T-helper 9 cell (primary cell): ENCODE data around the gene NDN.
"Not testable (repeated sequence)": the region's sequence is repeated elsewhere in the genome, so short reads cannot be mapped to it uniquely, and the experiment has no call there.

Experiments
- DNase-seq: peaks from one replicate; pipeline ENCODE4 v3.0.0-alpha.2; 2020
- total RNA-seq, 2 donors: gene quantifications; one replicate each; lab custom pipeline; 2026; lab: John Stamatoyannopoulos, UW

NDN gene, protein sequence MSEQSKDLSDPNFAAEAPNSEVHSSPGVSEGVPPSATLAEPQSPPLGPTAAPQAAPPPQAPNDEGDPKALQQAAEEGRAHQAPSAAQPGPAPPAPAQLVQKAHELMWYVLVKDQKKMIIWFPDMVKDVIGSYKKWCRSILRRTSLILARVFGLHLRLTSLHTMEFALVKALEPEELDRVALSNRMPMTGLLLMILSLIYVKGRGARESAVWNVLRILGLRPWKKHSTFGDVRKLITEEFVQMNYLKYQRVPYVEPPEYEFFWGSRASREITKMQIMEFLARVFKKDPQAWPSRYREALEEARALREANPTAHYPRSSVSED
- total RNA-seq: 0 reads per million in 2 donors

DNA sequence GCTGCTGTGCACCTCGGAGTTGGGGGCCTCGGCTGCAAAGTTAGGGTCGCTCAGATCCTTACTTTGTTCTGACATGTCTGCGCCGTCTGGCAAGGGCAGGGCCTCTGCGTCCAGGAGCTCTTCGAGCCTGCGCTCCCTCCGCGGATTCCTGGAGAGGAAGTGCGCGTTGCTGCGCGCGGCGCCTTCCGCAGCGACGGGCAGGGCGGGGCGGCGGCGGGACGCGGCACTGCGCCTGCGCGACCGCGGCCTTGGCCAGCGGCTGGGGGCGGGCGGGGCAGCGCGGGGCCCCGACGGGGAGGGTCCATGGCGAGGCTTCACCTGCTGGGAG is at the start of gene NDN:
Gene NDN (minus strand): TSS at position 163 of the 328 bp plus-strand sequence. CDS start 88 bp downstream, at position 75.
- no peak for DNase-seq

DNA sequence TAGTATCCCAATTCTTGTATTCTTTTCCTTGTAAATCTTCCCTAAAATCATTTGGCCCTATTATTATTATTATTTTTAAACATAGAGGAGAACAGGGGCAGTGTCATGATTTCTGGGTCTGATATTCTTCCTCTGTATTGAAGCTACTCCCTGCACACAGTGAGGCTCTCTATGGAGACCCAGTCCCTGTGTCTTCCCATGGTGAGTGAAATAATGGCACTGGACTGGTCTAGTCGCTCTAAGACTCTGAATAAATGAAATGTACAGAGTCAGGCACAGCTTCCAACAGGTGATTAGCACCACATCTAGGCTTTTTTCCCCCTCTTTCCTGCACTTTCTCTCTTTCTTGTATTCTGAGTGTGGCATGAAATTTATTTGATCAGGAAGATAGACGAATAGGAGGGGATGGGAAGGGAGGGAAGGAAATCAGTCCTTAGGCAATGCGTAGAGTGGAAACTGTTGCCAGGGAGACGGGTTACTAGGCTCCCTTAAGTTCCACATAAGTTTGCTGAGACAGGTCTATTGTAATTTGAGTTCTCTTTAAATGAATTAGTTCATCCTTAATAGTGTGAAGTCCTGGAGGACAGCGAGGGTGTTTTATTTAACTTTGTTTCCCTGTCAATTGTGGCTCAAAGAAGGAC is 49.0 kb upstream of the NDN start:
- DNase-seq: no peak

DNA sequence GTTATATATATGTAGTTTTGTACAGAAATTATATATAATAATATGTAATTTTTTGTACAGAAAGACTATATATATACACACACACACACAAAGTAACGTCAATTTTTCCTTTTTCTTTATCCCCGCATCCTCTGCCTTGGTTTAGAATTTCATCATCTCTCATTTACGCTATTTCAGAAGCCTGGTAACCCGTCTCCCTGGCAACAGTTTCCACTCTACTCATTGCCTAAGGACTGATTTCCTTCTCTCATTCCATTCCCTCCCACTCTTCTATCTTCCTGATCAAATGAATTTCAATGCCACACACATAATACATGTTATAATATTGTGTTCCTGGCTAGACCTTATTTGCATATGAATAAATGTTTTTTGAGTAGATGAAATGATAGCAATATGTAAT is 47.8 kb upstream of the NDN start:
- no peak for DNase-seq

DNA sequence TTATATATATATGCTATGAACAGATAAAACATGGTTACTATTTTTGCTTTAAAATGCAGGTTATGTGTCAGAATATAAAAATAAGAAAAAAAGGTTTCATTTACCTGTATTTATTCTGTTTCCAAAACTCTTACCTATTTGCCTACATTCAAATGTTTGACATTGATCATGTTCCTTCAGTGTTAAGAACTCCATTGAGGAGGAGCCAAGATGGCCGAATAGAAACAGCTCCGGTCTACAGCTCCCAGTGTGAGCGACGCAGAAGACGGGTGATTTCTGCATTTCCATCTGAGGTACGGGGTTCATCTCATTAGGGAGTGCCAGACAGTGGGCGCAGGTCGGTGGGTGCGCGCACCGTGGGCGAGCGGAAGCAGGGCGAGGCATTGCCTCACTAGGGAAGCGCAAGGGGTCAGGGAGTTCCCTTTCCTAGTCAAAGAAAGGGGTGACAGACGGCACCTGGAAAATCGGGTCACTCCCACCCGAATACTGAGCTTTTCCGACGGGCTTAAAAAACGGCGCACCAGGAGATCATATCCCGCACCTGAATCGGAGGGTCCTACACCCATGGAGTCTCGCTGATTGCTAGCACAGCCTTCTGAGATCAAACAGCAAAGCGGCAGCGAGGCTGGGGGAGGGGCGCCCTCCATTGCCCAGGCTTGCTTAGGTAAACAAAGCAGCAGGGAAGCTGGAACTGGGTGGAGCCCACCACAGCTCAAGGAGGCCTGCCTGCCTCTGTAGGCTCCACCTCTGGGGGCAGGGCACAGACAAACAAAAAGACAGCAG is 27.0 kb upstream of the NDN start:
- not testable (repeated sequence) for DNase-seq

DNA sequence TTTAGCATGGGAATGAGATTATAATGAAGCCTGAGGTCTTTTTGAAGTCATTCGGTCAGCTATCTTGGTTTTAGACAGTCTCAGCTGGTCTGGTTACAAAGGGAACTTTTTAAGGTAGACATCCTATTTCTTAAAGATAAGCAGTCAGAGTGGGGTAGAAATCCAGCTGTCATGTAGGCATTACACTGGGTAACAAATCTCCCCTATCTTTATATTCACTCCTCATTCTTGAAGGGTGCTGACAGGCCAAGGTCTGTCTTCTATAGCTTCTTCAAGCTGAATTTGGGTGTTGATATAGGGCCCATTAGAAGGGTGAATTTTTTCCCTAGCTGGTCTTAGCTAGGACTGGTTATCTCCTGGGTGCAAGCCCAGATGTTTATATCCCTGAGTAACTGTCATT is 21.2 kb upstream of the NDN start:
- no peak for DNase-seq

DNA sequence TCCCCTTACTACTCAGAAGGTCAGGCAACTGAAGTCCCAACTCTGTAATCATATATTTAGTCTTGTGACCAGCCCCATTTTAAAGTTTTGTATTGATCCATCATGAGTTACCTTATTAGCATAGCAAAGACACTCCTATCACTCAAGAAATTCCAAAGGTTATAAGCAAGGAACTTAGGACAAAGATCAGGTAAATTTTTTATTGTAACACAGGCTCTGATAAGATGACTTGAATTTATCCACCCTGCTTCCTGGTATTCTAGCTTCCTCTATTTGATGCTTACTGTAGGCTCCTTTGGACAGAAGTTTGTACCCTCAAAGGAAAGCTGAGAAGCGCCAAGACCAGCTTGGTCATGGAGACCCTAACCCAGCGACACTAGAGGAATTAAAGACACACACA is 8.2 kb upstream of the NDN start:
- DNase-seq: no peak

DNA sequence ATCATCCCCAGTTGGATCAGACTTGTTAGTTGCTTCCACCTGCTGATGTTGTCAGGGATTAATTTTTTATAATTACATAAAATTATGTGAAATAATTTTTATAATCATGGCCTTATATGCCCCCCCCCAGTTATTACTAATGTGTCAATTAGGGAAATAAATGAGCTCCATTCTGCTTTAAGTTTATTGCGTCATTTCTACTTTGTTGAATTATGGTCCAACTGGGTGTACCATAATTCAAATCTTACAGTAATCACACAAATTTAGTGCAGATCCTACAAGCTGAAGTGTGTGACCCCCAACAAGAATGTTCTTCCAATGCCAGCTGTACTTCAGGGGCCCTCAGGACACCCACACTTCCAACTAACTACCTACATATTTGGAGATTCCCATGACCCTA is 7.5 kb upstream of the NDN start:
- DNase-seq: no peak

DNA sequence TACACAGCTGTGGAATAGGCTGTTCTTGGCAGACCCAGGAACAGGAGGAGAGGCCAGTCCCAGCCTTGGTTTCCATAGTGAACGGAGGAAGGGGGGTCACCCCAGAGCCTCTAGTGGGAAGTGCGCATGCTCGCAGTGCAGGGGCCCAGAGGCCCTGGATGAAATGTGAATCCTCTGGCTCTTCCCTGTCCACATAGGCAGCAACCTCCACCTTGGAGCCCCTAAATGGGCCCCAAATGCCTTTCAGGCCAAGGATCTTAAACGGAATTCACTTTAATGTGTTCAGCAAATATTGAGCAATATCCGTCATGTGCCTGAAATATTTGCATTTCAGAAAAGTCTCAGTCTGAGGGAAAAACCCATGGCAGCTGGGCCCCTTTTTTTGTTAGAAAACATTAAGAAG is 3.3 kb upstream of the NDN start:
- no peak for DNase-seq

DNA sequence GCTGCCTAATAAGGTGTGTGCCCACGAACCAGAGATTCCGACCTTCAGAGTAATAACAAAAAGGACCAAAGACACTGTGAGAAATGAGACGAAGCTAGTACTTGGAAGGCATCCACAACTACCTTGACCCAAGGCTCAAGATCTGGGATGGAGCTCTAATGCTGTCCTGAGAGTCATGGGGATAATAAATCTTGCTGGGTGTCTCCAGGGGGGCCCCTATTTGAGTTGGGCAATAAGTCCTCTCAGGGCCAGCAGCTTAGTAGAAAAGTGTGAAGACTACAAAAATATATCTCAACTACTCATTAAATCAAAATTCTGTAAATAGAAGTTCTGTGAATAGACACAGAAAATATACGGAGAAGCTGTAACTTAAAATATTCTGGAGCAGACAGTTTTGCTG is 2.9 kb upstream of the NDN start:
- DNase-seq: no peak

DNA sequence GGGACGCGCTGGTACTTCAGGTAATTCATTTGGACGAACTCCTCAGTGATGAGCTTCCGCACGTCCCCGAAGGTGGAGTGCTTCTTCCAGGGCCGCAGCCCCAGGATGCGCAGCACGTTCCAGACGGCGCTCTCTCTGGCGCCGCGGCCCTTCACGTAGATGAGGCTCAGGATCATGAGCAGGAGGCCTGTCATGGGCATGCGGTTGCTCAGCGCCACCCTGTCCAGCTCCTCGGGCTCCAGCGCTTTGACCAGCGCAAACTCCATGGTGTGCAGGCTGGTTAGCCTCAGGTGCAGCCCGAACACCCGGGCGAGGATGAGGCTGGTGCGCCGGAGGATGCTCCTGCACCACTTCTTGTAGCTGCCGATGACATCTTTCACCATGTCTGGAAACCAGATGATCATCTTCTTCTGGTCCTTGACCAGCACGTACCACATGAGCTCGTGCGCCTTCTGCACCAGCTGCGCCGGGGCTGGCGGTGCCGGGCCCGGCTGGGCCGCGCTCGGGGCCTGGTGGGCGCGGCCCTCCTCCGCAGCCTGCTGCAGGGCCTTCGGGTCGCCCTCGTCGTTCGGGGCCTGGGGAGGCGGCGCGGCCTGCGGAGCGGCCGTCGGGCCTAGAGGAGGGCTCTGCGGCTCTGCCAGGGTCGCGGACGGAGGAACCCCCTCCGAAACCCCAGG is 501 bp downstream of the NDN start:
- DNase-seq: no peak

DNA sequence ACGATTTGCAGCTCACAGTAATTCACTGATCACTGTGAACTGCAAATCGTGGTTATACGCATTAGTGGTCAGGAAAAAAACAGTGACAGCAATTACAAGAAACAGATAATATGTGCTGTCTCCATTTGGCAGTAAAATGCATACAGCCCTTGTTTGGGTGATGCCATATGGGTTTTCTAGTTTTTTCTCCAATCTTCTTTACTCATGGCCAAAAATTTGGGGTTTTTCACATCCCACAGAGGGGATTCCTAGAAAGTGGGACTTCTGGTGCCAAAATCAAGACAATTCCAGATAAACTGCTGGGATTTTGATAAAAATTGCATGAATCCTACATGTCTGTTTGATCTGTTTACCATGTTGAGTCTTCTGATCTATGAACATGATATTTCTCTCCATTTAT is 15.6 kb downstream of the NDN start:
- DNase-seq: no peak

DNA sequence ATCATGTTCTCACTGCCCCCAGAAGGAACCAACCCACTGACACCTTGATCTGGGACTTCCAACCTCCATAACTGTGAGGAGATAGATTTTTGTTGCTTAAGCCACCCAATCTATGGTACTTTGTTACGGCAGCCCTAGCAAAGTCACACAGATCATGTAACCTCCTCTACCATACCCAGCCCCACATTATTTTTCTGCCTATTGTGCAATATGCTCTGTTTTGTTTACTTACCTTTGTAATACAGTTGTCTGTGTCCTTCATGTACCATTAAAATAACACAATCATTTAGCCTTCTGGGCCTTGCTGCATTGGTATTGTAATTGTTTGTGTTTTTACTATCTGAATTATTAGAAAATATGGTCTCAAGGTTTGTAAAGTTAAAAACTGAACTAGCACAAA is 16.1 kb downstream of the NDN start:
- DNase-seq: no peak

DNA sequence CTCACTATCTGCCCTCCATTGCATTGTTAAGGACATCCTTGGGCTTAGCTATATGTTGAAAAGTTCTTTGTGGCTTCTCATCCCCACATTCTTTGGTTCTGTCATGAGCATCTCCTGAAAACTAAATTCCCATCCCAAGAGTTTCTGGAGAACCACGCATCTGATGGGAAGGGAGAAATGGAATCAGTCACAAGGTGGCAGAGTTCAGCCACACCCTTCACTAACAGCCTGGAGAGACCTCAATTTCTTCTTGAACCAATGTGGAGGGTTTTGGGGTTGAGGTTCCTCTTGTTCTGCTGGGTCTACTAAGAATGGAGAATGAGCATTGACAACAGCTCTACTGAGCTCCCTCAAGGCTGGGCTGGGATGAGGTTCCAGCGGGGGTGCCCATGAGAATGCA is 23.9 kb downstream of the NDN start:
- no peak for DNase-seq

DNA sequence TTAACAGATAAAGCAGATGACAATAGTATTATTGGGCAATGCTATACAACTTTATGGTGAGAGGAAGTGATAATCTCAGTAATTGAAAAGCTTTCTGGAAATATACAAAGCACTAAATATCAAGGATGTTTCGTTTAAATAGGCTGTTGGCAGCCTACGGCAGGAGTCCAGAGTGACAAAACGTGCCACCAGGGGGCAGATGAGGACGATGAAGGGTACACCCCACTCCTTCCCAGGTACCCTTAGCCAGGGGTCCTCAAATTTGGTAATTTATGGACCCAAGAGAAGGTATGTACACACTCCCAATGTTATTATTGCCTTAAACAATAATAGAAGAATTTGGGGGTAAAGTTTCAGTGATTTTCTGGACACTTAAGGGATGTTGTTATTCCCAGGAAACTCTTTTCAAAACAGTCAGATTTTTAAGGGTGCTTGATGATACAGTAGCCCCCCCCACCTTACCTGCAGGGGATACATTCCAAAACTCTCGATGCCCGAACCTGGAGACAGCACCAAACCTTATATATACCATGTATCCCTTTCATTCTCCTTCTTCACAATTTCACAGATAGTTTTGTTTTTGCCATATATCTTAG is 38.1 kb downstream of the NDN start:
- DNase-seq: no peak

DNA sequence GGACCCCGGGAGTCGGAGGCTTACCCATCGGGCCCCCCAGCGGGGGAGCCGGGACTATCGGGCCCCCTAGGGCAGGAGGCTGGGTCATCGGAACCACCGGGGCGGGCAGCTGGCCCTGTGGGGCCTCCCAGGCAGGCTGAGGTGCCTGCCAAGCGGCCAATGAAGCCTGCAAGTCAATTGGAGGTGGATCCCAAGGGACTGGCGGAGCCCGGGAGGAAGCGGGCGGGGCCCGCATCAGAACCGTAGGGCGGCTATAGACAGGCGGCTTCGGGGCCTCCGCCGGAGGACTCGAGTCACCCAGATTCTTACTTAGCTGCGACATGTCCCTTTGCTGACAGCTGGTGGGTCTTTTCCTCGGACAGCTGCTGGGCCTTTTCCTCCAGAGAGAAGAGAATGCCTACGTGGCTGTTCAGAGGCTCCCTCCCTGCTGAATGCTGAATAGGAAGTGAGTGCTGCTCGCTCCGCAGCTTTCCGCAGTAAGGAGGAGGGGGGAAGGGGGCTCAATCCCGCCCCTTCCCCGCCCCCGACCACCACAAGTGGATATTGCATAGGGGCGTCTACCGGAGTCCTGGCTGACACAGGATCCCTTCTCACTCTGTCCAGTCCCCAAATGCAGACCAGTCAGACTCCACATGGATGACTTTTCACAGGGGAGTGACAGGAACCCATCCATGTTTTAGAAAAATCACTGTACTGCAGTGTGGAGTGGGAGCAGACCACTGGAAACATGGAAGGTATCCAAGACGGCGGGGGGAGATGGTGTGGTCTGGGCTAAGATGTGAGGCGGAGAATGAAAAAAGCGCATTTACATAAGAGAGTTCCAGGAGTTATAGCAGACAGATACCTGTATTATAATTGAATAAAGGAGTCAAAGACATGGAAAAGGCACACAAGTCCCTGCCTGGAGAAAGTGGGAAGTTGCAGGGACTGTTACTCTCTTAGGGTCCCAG is 39.4 kb downstream of the NDN start, which contains the start of gene MAGEL2:
Gene MAGEL2 (minus strand): TSS at position 447 of the 950 bp plus-strand sequence. CDS start 125 bp downstream, at position 322.
- no peak for DNase-seq

DNA sequence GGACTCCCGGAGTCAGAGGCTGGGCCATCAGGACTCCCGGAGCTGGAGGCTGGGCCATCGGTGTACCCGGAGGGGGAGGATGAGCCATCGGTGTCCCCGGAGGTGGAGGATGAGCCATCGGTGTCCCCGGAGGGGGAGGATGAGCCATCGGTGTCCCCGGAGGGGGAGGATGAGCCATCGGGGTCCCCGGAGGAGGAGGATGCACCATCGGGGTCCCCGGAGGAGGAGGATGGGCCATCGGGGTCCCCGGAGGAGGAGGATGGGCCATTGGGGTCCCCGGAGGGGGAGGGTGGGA is 40.2 kb downstream of the NDN start:
- no peak for DNase-seq

DNA sequence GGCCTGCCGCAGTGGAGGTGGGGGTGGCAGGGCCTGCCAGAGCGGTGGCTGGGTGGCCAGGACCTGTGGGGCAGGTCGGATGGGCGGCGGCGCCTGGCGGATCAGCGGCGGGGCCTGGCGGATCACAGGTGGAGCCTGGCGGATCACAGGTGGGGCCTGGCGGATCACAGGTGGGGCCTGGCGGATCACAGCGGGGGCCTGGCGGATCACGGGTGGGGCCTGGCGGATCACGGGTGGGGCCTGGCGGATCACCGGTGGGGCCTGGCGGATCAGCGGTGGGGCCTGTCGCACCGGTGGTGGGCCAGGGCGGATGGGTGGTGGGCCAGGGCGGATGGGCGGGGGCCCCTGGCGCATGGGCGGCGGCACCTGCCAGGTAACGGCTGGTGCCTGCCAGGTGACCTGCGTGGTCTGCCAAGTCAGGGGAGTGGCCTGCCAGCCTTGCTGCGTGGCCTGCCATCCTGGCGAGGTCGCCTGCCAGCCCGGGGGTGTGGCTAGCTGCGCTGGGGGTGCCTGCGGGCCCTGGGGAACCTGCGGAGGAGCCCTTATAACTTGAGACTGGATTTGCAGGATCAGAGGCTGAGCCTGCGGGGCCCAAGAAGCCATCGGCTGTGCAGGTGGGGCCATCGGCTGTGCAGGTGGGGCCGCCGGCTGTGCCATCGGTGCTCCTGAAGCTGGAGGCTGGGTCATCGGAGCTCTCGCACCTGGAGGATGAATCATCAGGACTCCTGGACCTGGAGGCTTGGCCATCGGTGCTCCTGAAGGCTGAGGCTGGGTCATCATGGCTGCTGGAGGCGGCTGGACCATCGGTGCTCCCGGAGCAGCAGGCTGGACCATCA is 40.7 kb downstream of the NDN start:
- DNase-seq: no peak

DNA sequence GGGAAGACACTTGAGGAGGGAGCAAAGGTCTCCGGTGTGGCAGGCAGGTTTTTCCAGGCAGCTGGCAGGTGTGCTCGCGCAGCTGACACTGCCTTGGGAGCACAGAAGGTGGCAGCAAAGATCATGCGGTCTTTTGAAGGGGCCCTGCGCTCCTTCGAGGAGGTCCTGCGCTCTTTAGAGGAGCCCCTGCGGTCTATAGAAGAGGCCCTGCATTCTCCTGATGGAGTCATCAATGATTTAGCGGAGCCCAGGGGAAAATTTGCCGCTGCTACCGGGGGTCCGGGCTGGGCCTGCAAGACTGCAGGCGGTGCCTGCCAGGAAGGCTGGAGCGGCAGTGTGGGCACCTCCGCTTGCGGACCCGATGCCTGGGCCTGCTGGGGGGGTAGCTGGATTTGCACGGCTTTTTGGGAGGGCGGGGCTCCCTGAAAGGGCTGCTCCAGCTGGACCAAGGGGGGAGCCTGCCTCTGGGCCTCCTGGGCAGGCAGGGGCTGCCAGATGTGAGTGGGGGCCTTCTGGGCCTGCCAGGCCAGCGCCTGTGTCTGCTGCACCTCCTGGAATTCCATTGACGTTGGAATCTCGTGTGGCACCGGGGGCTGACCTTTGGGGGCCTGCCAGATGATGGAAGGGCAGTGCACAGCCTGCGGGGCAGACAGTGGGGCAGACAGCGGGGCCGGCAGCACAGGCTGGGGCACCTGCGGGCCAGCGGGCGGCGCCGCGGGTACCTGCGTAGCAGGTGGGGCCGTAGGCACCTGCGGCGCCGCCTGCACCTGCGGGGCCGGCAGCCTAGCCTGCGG is 41.5 kb downstream of the NDN start:
- no peak for DNase-seq

DNA sequence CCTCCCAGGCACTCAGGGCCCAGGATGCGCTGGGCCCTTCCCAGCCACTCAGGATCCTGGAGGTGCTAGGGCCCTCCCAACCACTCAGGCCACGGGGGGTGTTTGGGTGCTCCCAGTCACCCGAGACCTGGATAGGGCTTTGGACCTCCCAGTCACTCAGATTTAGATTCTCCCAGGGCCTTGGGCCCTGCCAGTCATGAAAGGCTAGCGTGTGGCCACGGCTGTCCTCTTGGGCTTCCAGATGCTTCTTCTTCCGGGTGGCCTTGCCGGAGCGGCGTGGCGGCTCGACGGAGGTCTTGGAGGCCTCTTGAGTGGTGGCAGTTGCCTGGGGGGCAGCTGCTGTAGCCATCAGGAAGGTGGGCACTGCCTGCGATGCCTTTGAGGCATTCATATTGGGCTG is 42.3 kb downstream of the NDN start:
- DNase-seq: no peak

DNA sequence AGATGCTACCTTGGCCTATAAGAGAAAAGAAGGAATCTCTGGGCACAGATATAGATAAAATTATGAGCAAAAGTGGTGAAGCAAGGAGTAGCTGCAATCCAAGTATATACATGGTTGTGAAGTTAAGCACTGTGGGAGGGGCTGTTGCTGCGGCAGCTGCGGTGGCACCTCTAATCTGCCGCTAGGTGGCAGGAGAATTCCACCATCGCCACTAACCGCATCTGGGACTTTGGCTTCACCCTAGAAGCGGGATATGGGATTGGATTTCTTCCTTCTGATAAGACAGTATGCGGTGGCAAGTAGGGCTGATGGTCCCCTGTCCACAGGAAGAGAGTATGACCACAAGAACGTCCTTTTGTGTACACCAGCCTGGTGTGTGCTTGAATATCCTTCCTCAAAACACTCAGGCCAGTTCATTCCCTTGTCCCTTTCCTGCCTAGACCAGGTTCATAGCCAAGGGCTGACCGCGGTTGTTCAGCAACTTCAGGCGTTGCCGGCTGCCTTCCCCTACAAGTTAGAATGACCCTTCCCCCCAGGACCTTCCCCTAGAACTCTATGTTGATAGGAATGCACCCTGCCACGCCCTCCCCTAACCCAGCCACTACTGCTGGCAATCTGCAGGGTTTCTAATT is 44.6 kb downstream of the NDN start:
- peak; percentile 11 for DNase-seq
